ENCODE measurements around the gene CALB2. TPM values are rescaled to one million over a fixed set of nuclear protein-coding genes. Genes with fewer than 3 reads are reported as not detected.

CALB2 gene
- total and polyA plus RNA-seq, 2 experiments from 2014 or later = 2.4 to 4.2 TPM

DNA sequence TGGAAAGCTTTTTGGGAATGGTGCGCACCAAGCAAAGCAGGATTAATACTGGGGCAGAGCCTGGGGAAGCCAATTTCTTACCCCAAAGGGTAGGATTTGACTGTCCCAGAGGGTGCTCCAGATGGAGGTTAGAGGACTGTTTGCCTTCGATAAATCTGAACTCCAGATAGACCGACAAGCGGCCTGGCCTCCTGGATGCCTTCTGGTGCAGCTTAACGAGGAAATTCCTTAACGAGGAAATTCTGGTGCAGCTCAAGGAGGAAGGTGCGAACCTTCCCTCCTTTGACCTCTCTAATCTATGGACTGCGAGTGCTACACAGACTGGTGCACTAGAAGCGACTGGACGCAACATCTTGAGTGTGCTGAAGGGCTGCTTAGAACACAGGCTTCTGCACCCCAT is 6.5 kb downstream of the CALB2 start:
- H3F3A ChIP-seq (replicated peaks; ENCODE audit: low read depth) = no peaks in the 10 kb centered on the region
- H3K36me3 ChIP-seq (ENCODE audit: insufficient read depth) = no peaks in the 10 kb centered on the region
- H3K27me3 Mint-ChIP-seq (ENCODE audit: insufficient read depth, low read depth, poor library complexity) = peaks cover 6% of the 10 kb centered on the region
- H3K79me2 ChIP-seq (replicated peaks; ENCODE audit: insufficient read depth) = no peaks in the 10 kb centered on the region
- ATAC-seq (no peak), DNase-seq (ENCODE audit: low spot score) (no peak)
- no peaks in the 10 kb centered on the region for H3K9me3 Mint-ChIP-seq
- H3K4me1 ChIP-seq (ENCODE audit: insufficient read depth) = no peaks in the 10 kb centered on the region
- H3K27ac Mint-ChIP-seq = no peak overlapping the region
- H2AFZ ChIP-seq = no peak overlapping the region
- no peak overlapping the region for H3K4me3 Mint-ChIP-seq
- H3K4me1 Mint-ChIP-seq = peaks cover 2% of the 10 kb centered on the region; the same call in 2 of the 3 replicates
- no peaks in the 10 kb centered on the region for H3K27me3 ChIP-seq (ENCODE audit: insufficient read depth)
- H3K9me2 ChIP-seq (ENCODE audit: insufficient read depth) = no peaks in the 10 kb centered on the region
- H3K4me3 ChIP-seq = no peak overlapping the region
- H3K27ac ChIP-seq (ENCODE audit: low read depth) = no peak overlapping the region
- TF ChIP-seq, protein P1, sequence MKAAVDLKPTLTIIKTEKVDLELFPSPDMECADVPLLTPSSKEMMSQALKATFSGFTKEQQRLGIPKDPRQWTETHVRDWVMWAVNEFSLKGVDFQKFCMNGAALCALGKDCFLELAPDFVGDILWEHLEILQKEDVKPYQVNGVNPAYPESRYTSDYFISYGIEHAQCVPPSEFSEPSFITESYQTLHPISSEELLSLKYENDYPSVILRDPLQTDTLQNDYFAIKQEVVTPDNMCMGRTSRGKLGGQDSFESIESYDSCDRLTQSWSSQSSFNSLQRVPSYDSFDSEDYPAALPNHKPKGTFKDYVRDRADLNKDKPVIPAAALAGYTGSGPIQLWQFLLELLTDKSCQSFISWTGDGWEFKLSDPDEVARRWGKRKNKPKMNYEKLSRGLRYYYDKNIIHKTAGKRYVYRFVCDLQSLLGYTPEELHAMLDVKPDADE (IDR thresholded peaks at IDR 0.05) = no peak
- TF ChIP-seq NANOG (IDR thresholded peaks at IDR 0.05; ENCODE audit: borderline replicate concordance) (no peak), CREB1 (CRISPR knock-in tag; IDR thresholded peaks at IDR 0.05; ENCODE audit: low read depth) (no peak), EZH2 (IDR thresholded peaks at IDR 0.05; ENCODE audit: low read depth, unreplicated experiment) (no peak), STAT1 (IDR thresholded peaks at IDR 0.05; ENCODE audit: unreplicated experiment) (no peak), ZNF331 (CRISPR knock-in tag; IDR thresholded peaks at IDR 0.05; ENCODE audit: low read depth) (no peak)
- no peaks in the 10 kb centered on the region for H3K36me3 Mint-ChIP-seq (ENCODE audit: low read depth)
- H4K20me1 ChIP-seq (replicated peaks; ENCODE audit: insufficient read depth) = no peaks in the 10 kb centered on the region
- no peak overlapping the region for H3K4me2 ChIP-seq

DNA sequence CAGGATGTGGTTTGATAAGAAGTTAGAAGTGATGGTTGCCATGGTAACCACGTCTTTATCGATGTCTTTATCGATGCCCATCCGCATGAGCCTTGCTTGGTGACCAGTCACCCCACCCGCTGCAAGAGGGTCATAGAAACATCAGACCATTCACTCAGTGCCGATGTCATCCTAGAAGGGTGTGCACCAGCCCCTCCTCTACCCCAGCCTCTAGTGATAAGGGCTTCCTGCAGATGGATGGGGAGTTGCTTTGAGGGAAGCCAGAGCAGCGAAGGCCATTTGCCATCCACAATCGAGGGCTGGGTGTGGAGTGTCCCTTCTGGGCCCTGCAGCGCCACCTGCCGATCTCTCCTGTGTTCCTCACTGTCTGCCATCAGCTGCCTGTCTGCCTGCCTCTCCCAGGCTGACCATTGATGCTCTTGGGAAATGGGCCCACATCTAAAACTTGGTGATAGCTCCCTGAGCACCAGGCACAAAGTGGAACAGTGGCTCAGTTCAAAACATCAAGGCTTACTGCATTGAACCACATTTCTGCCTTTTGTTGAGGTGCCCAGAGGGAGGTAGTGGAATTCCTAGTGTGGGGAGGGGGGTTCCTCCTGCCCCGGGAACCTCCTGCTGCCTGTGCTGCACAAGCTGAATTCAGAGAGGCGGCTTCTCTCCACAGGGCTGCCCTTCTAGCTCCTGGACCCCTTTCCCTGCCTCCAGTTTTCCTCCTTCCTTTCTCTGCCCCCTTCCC is 8.9 kb downstream of the CALB2 start:
- H3K27me3 ChIP-seq (ENCODE audit: insufficient read depth) = no peaks in the 10 kb centered on the region
- H3K36me3 ChIP-seq (ENCODE audit: insufficient read depth) = no peaks in the 10 kb centered on the region
- Mint-ChIP-seq H3K4me3 (no peak overlapping the region), H3K4me1 (peaks cover 2% of the 10 kb centered on the region; the same call in 2 of the 3 replicates), H3K9me3 (no peaks in the 10 kb centered on the region), H3K36me3 (ENCODE audit: low read depth) (no peaks in the 10 kb centered on the region), H3K27me3 (ENCODE audit: insufficient read depth, low read depth, poor library complexity) (peaks cover 8% of the 10 kb centered on the region), H3K27ac (no peak overlapping the region)
- H2AFZ ChIP-seq = no peak overlapping the region
- ATAC-seq (peak; percentile 98), DNase-seq (ENCODE audit: low spot score) (peak; percentile 94)
- no peaks in the 10 kb centered on the region for H3K4me1 ChIP-seq (ENCODE audit: insufficient read depth)
- no peak overlapping the region for H3K27ac ChIP-seq (ENCODE audit: low read depth)
- no peaks in the 10 kb centered on the region for H3K79me2 ChIP-seq (replicated peaks; ENCODE audit: insufficient read depth)
- no peaks in the 10 kb centered on the region for H3F3A ChIP-seq (replicated peaks; ENCODE audit: low read depth)
- TF ChIP-seq, protein P2, sequence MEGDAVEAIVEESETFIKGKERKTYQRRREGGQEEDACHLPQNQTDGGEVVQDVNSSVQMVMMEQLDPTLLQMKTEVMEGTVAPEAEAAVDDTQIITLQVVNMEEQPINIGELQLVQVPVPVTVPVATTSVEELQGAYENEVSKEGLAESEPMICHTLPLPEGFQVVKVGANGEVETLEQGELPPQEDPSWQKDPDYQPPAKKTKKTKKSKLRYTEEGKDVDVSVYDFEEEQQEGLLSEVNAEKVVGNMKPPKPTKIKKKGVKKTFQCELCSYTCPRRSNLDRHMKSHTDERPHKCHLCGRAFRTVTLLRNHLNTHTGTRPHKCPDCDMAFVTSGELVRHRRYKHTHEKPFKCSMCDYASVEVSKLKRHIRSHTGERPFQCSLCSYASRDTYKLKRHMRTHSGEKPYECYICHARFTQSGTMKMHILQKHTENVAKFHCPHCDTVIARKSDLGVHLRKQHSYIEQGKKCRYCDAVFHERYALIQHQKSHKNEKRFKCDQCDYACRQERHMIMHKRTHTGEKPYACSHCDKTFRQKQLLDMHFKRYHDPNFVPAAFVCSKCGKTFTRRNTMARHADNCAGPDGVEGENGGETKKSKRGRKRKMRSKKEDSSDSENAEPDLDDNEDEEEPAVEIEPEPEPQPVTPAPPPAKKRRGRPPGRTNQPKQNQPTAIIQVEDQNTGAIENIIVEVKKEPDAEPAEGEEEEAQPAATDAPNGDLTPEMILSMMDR (conservative IDR thresholded peaks at IDR 0.05; ENCODE audit: low read depth in 2 of 2) = peak; percentile 82 to 93
- TF ChIP-seq CREB1 (CRISPR knock-in tag; IDR thresholded peaks at IDR 0.05; ENCODE audit: low read depth) (0 out of 2 replicates have a peak, but pooled peaks have one; percentile 11), POLR2AphosphoS5 (IDR thresholded peaks at IDR 0.05; ENCODE audit: low read depth) (no peak)
- H3K9me2 ChIP-seq (ENCODE audit: insufficient read depth) = no peaks in the 10 kb centered on the region
- H3K4me2 ChIP-seq = no peak overlapping the region
- no peaks in the 10 kb centered on the region for H4K20me1 ChIP-seq (replicated peaks; ENCODE audit: insufficient read depth)
- H3K4me3 ChIP-seq = no peak overlapping the region
